SK-N-SH (cell line): ENCODE data around the gene STXBP1.

Experiments
- CHD2 ChIP-seq: fragments of 150-350 bp; IDR thresholded peaks from 2 replicates; pipeline ENCODE4 v1.6.1; 2018; ENCODE audit warnings: low read length; ENCODE audit not compliant: partially characterized antibody
- TAF1 ChIP-seq: IDR thresholded peaks from 2 replicates; pipeline ENCODE4 v1.6.1; 2012; ENCODE audit warnings: low read depth, mild to moderate bottlenecking, low read length, moderate library complexity, borderline replicate concordance

GRCh38 chr9:127720031-127720864 lies 108.2 kb downstream of the STXBP1 start:
- TF ChIP-seq CHD2 = no peak
- TF ChIP-seq TAF1 = no peak
